IMR-90 (cell line): Measurements from ENCODE around the gene SPTLC1.

Source experiments
- CEBPB ChIP-seq: IDR thresholded peaks from 2 replicates; pipeline ENCODE4 v1.6.1; 2012; ENCODE audit warnings: low read depth, low read length, improper control_type of control experiment
- FOS ChIP-seq: fragments of 150-350 bp; IDR thresholded peaks from 2 replicates; pipeline ENCODE4 v1.6.1; 2016; ENCODE audit warnings: low read depth, low read length
- MAFK ChIP-seq: IDR thresholded peaks from 2 replicates; pipeline ENCODE4 v1.6.1; 2012; ENCODE audit warnings: low read depth, low read length, improper control_type of control experiment
- NFE2L2 ChIP-seq: fragments of 150-350 bp; IDR thresholded peaks from 2 replicates; pipeline ENCODE4 v1.6.1; 2016; ENCODE audit warnings: low read depth, mild to moderate bottlenecking, low read length
- POLR2A ChIP-seq: IDR thresholded peaks from 2 replicates; pipeline ENCODE4 v1.6.1; 2012; ENCODE audit warnings: mild to moderate bottlenecking, low read depth, low read length
- RAD21 ChIP-seq: IDR thresholded peaks from 2 replicates; pipeline ENCODE4 v1.6.1; 2012; ENCODE audit warnings: low read length, improper control_type of control experiment
- RCOR1 ChIP-seq: IDR thresholded peaks from 2 replicates; pipeline ENCODE4 v1.6.1; 2012; ENCODE audit warnings: mild to moderate bottlenecking, low read length, improper control_type of control experiment; ENCODE audit not compliant: insufficient replicate concordance
- RFX5 ChIP-seq: IDR thresholded peaks from 2 replicates; pipeline ENCODE4 v1.8.0; 2012; ENCODE audit warnings: low read depth, mild to moderate bottlenecking, low read length, moderate library complexity
- SMC3 ChIP-seq: fragments of 150-350 bp; IDR thresholded peaks from 2 replicates; pipeline ENCODE4 v1.6.1; 2016; ENCODE audit warnings: low read depth, mild to moderate bottlenecking, antibody characterized with exemption, low read length, moderate library complexity
- TF ChIP-seq, protein P1 (sequence below): conservative IDR thresholded peaks from 2 replicates; pipeline ENCODE4 v1.5.1; 2012; ENCODE audit warnings: mild to moderate bottlenecking, low read depth, low read length, improper control_type of control experiment
- TF ChIP-seq, protein P2 (sequence below): fragments of 150-350 bp; IDR thresholded peaks from 2 replicates; pipeline ENCODE4 v1.6.1; 2017; ENCODE audit warnings: mild to moderate bottlenecking, antibody characterized with exemption, low read length, low read depth

GRCh38 chr9:92122061-92122460 lies 6.8 kb upstream of the SPTLC1 start:
- TF ChIP-seq, protein P1, sequence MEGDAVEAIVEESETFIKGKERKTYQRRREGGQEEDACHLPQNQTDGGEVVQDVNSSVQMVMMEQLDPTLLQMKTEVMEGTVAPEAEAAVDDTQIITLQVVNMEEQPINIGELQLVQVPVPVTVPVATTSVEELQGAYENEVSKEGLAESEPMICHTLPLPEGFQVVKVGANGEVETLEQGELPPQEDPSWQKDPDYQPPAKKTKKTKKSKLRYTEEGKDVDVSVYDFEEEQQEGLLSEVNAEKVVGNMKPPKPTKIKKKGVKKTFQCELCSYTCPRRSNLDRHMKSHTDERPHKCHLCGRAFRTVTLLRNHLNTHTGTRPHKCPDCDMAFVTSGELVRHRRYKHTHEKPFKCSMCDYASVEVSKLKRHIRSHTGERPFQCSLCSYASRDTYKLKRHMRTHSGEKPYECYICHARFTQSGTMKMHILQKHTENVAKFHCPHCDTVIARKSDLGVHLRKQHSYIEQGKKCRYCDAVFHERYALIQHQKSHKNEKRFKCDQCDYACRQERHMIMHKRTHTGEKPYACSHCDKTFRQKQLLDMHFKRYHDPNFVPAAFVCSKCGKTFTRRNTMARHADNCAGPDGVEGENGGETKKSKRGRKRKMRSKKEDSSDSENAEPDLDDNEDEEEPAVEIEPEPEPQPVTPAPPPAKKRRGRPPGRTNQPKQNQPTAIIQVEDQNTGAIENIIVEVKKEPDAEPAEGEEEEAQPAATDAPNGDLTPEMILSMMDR: no peak
- TF ChIP-seq POLR2A: no peak
- no peak for TF ChIP-seq CEBPB
- no peak for TF ChIP-seq MAFK
- TF ChIP-seq SMC3: no peak
- TF ChIP-seq, protein P2, sequence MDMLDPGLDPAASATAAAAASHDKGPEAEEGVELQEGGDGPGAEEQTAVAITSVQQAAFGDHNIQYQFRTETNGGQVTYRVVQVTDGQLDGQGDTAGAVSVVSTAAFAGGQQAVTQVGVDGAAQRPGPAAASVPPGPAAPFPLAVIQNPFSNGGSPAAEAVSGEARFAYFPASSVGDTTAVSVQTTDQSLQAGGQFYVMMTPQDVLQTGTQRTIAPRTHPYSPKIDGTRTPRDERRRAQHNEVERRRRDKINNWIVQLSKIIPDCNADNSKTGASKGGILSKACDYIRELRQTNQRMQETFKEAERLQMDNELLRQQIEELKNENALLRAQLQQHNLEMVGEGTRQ: no peak
- TF ChIP-seq RFX5: no peak
- no peak for TF ChIP-seq RCOR1
- TF ChIP-seq NFE2L2: no peak
- TF ChIP-seq FOS: no peak
- no peak for TF ChIP-seq RAD21
